Activated CD4-positive, alpha-beta T cell treated with anti-CD3 and anti-CD28 coated beads, Interleukin-2, Interleukin-4, amounts not matched to agents 100 ng/mL and 50 ng/mL, durations not matched to agents 16 hours and 8 hours (primary cell): ENCODE results near the gene REPIN1.

Experiments
- DNase-seq: peaks from one replicate; pipeline ENCODE4 v3.0.0-alpha.2; 2020; ENCODE audit warnings: low spot score

REPIN1 gene

DNA sequence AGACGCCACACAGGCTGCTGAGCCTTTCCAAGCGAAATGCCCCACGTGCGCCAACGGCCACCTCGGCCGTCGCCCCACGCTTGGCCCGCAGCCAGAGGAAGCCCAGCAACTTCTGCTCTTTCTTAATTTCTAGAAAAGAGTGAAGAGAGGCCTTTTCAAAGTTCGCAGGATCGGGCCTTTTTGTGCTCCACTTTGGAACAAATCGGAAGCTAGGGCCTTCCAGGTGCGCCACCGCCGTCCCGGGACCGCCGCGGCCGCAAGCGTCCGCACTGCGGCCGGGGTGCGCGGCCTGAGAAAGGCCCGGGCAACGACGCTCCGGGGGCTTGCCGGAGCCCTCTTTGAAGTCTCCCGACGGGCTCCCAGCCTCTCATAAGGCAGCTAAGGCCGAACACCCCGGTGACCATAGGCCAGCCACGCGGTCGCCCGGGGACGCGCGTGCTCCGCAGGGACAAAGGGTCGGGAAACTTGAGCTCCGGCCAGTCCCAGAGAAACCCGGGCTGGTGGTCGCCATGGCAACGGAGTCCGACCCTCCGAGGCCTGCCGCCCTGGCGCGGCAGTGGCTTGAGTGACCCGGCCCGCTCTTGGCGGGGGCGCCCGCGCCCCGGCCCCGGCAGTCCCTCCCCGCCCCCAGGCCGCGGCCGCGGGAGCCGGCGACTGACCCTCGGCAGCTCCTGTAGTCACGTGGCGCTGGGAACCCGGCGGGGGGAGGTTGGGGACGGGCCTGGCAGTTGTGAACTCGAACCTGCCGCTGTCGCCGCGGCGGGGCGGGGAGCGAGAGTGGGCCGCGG is at the start of gene REPIN1:
REPIN1 (plus strand) TSS at position 727 of the 788 bp plus-strand sequence. CDS start 890 bp downstream, outside the sequence.
- peak; percentile 77 for DNase-seq

DNA sequence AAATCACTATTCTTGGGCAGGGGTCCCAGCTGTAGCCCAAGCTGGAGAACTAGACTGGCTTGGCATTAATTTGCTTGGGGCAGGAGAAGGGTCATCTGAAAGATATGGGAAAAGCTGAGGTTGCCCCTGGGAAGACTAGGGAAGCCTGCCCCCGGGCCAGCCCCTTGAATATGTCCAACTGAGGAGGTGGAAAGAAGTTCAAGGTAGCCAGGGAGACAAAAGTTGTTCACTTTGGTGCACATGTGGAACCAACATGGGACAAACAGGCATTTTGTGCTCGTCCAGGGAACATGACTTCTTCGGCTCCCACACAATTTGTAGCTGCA is 46.9 kb upstream of the REPIN1 start:
- DNase-seq: no peak

DNA sequence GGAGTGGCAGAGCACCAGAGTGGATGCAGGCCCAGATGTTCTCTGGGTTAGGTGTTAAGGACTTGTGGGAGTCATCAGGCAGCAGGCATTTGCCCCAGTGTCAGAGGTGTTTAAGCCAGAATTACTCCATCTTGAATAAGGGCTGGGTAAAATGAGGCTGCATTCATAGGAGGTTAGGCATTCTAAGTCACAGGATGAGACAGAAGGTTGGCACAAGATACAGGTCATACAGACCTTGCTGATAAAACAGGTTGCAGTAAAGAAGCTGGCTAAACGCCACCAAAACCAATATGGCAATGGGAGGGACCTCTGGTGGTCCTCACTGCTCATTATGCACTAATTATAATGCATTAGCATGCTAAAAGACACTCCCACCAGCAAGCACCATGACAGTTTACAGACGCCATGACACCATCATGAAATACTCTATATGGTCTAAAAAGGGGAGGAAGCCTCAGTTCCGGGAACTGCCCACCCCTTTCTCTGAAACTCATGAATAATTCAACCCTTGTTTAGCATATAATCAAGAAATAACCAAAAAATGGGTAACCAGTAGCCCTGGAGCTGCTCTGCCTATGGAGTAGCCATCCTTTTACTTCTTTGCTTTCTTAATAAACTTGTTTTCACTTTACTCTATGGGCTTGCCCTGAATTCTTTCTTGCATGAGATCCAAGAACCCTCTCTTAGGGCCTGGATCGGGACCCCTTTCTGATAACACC is 46.3 kb upstream of the REPIN1 start:
- DNase-seq: peak; percentile 79

DNA sequence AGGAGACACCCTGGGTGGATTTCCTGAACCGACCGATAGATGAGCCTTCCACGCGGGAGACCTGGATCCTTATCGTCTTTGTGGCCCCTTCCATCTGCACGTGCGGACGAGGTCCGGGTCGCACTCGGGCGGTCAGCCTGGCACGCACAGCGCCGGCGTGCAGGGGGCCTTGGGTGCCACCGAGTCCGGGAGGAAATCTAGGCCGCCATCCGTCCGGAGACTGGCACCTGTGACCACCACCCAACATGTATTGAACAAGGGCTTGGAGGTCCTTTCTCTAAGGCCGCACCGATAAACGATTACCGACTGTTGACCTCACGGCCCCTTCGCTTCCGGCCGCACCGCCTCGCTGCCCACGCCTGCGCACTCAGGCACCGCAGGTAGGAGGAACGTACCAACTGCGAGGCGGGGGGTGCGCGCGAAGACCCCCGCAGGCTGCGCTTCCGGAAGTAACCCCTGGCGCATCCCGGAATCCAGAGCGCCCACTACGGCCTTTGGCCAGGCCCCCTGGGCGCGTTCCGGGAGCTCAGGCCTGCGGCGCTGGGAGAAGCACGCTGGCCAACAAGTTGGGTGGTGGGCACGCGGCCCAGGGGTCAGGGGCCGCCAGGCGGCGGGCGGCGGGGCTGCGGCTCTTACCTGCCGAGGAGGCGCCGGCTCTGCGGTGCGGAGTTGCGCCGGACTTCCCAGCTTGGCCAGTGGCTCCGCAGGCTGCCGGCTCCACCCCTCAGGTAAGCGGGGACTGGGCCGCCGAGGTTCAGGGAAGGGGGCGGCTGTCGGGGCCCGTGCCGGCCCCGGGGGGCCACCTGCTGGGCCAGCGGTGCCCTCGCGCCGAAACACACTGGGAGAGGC is 45.6 kb upstream of the REPIN1 start, which contains the start of the genes ACTR3C and LRRC61:
ACTR3C (minus strand) TSS at position 713 of the 849 bp plus-strand sequence. CDS start 28,249 bp downstream, outside the sequence.
LRRC61 (plus strand) TSS at position 523 of the 849 bp plus-strand sequence. CDS start 13,507 bp downstream, outside the sequence.
- DNase-seq: peak; percentile 69

DNA sequence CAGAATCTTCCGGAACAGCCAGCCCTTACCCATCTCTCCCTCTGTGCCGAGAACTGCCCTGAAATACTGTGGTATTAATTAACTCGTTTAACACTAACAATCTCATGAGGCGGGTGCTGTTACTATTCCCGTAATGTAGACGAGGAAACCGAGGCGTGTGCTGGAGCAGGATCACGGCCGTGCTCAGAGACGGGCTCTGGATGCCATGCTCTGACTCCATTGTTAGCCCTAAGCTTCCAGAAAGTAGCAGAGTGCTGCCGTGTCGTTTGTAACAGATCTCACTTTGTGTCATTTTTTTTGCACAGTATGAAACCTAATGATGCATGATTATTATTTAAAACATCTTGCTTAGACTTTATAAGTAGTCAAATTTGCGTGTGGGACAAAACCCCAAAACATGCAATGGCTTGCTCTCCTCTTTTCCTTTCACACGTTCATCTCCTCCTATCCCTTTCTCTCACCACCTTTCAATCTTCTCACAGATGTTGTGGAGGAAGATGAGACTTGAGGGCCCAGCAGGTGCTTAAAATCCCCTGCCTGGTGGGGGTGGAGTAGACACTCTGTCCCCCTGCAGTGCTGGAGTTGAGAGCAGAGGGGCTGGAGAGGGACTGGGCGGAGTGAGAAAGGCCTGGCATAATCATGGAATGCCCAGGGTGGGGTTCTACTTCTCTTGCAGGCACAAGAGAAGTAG is 44.8 kb upstream of the REPIN1 start:
- DNase-seq: no peak

DNA sequence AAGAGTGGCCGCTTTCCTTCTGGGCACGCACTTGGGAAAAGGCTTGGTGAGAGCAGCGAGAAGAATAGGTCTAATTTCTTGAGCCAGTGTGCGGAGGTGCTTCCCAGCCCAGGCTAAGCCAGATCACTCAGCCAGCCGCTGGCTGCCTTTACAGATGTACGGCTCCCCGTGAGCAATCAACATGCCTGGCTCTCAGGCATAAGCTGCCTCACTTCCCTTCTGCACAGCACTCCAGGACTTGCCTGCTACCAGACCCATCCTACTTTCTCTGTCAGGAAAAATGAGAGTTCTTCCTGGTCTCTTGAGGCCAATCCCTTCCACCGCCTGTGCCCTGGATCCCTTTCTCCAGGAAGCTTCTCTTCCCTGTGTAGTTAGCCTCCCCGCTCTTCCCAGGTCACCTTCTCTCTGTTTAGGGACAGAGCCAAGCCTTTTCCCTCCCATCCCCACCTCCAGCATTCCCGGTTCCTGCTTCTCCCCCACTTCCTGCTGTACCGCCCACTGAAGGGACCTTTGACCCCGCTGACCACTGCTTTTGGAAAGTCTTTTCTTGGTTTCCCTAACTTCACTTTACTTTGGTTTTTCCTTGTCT is 44.2 kb upstream of the REPIN1 start:
- no peak for DNase-seq

DNA sequence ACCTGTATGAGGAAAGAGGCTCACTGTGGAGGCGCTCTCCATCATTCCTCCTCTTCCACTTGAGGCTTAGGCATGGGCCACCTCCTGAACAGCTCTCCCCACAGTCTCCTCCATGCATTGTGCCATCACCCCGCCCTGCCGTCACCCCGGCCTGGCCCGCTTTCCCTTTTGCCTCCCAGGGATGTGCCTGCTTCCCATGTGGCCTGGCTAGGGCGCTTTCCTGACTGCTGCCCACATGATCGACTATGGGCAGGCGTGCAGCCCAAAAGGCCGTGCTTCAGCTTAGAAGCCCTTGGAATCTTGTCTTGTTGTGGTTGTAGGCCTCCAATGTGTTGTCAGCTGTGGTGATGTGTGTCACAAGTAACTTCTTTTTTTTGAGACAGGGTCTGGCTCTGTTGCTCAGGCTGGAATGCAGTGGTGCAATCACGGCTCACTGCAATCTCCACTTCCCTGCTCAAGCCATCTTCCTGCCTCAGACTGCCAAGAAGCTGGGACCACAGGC is 43.5 kb upstream of the REPIN1 start:
- no peak for DNase-seq

DNA sequence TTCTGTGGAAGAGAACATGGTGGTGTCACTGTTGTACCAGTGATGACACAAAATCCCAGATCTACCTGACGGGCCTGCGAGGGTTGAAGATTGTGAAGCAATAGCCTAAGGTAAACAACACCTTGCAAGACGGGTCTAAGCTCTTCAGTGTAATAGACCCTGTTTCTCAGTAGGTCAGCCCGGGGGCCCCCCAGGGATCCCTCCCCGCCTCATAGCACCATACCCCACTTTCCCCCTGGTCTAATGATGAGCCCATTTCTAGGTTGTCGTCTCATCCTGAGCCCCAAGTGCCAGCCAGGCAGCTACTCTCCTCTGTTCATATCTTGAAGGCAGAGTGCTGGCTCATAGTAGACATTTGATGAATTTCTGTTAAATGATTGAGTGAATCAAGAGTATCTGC is 42.7 kb upstream of the REPIN1 start:
- no peak for DNase-seq

DNA sequence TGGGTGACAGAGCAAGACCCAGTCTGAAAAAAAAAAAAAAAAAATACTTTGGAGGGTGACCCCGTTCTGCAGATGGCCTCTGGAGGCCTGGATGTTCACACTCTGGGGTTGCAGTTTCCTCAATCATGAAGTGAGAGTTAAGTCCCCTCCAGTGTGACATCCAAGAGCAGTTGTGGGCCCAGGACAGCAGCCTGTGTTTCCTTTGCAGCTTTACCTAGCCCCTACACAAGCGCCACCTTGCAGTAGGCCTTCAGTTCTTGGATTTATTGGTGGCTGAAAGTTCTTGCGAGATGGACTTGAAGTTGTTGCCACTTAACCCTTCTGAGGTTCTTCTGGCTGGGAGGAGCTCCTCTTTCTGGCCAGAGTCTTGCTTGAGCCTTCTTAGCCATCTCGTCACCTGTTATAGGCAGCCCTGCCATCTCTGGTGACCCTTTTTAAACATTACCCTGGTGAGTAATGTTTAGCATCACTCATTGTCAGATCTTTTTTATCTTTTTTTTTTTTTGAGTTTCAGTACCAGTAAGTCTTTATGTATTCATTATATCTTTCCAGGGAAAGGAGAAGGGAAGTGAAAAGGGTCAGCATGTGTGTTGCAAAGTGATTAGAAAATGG is 41.9 kb upstream of the REPIN1 start:
- no peak for DNase-seq

DNA sequence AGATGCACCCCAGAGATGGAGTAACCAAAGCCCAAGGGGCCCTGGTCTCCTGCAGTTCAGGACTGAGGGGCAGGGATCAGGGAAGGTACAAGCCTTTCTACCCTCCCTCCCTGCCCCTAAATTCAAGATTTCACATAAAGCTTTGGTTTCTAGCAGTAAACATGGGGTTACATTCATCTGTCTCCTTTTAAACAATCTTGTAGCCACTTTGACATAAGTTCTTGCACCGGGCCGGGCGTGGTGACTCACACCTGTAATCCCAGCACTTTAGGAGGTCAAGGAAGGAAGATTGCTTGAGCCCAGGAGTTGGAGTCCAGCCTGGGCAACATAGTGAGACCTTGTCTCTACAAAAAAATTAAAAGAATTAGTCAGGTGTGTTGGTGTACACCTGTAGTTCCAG is 41.3 kb upstream of the REPIN1 start:
- no peak for DNase-seq

DNA sequence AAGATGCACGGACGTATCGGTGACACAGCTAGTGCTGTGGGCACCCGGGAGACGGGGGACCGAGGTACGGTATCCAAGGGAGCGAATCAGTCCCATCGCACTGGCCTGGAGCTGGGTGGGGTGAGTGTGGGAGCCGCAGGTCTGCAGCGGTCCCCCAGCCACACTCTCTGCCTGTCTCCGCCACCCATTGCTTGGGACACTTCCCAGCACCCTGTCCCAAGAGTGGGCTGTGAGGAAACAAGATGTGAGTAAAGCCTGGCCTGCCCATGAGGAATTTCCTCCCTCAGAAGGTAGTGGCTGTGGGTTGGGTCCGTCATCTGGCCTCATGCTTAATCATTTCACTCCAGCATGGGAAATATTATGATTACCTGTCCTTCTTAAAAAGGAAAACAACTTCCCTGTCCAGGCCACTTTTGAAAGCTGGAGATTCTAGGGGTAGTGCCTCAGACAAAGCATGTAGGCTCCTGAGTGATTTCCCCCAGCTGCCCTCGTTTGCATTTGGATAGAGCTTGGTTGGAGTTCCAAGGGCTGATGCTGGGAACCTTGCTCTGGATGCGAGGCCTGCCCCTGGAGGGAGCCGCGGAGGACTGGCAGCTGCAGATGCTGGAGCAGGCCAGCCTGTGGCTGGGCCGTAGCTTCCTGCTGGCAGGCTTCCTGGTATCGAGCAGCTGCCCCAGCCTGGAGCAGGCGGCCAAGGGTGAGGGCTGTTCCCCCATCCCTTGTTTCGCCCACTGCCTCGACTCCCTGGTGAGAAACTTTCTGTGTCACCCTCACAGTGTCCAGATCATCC is 39.1 kb upstream of the REPIN1 start:
- no peak for DNase-seq

DNA sequence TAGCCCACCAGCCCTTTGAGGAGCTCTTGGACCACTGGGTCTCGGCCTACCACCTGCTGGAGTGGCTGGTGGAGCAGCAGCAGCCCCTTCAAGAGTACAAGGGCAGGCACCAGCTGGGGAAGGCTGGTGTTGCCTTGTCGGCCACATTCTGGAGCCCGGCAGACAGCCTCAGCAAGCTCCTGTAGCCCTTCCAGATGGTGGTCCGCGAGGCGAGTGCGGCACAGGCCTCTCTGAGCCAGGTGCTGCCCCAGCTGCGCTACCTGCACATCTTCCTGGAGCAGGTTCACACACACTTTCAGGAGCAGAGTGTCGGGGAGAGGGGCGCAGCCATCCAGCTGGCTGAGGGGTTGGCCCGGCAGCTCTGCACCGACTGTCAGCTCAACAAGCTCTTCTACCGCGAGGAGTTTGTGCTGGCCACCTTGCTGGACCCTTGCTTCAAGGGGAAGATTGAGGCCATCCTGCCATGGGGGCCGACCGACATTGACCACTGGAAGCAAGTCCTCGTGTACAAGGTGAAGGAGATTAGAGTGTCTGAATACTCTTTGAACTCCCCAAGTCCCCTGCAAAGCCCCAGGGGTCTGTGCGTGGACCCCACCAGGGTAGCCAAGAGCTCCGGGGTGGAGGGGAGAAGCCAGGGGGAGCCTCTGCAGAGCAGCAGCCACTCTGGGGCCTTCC is 38.3 kb upstream of the REPIN1 start:
- DNase-seq: no peak

DNA sequence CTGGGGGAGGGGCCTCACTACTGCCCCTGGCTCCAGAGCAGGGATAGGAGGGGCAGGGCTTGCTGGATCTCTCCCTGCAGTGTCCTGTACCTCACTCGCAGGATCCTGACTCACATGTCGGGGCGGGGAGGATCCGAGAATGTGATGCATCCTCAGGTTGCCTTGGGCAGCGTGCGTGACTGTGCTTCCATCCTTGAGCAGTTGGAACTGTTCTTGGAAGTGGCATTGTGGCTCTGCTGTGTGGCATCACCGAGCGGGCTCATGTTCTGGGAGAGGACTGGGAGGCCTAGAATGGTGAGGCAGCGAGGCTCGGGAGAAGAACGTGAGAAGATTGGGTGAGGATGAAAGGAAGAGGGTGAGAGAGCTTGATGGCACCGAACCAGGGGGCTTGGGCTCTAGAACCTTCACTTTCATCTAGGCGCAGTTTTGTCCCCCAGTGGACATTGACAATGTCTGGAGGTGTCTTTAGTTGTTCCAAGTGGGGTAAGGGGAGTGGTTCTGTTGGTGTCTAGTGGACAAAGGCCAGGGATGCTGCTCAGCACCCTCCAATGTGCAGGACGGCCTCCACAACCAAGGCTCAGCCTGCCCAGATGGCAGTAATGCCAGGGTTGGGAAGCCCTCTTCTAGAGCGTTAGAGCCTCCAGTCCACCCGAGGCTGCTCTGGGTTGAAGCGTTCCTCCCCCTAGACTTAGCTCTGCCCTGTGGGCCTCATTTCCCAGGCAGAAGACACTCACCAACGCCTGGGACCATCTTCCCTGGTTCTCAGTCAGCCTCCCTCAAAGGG is 35.6 kb upstream of the REPIN1 start:
- no peak for DNase-seq

DNA sequence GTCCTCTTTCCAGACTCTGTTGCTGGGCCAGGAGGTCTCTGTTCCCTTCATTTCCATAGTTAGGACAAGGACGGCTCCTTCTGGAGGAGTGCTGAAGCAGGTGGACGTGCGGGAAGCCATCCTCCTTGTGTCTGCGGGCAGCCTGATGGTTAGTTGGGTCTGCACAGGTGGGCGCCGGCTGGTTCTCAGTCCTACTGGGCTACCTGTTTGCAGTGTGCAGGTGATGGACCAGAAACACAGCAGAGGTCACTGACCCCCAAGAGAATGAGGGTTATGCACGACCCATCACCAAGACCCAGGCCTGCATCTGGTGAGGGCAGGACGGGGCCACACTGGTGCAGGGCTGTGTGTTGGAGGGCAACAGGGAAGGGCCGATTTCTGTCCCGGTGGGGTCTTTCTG is 35.0 kb upstream of the REPIN1 start:
- no peak for DNase-seq

DNA sequence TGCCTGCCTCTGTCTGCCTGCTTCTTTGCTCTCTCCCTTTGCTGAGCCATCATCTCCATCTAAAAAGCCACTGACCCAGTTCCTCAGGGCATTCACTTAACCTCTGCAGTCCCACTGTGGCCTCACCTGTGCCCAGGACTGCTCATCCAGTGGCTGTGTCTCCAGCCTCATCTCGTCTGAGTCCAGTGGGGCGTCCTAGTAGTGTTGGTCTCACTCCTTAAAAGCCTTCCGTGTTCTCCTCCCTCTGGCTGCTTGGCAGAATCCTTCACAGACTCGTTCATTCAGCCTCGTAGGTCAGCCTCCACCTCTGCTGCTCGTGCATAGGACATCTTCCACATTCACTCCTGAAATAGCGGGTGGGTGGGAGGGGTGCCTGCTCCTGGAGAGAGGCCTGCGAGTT is 34.5 kb upstream of the REPIN1 start:
- DNase-seq: no peak

DNA sequence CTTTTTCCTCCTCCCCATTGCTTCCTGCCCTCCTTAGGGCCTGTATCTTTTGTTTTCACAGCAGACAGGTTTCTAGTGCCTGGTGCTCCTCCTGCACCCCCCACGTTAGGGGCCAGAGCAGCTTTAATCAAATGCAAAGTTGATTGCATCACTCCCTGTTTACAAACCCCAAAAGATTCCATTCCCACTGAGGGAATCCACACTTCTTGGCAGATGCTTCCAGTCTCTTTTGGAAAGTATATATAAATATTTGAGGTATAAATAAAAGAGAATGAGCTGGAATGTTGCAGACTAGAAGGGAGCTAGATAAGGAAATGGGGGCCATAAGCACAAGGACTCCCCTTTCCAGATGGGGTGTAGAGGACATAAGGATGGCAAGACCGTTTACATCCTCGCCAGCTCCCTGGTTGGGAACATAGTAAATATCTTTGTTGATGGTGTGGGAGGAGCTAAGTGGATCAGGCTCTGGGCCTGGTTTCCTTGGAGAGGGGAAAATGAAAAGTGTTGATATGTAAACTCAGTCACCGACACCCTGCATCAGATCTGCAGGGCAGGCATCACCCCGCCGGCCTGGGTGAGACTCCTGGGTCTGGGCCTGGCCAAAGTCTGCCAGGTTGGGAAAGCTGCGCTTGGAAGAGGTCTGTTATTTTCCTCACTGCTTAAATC is 33.4 kb upstream of the REPIN1 start:
- DNase-seq: no peak

DNA sequence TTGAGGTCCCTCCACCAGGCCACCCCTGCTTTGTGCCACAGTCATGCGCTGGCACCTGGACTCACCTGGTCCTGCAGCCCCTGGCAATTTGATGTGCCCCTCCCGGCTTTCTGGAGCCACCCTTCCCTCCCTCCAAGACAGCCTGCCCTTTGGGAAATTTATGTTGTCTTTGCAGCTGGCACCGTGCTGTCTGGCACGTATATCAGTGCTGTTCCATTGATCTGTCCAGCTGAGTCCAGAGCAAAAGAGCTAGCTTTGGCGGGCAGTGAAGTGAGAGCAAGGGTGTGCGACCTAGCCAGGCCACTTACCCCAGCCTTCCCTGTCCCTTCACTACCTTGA is 32.9 kb upstream of the REPIN1 start:
- no peak for DNase-seq

DNA sequence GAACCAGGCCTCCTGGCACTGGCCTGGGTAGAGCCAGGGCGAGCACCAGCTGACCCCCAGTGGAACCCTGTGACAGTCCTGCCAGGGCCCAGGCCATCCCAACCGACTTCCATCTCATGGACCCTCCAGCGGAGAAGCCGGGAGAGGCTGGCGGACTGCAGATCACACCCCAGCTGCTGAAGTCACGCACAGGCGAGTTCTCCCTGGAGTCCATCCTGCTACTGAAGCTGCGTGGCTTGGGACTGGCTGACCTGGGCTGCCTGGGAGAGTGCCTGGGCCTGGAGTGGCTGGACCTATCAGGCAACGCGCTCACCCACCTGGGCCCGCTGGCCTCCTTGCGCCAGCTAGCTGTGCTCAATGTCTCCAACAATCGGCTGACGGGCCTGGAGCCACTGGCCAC is 31.9 kb upstream of the REPIN1 start:
- DNase-seq: no peak
